HCT116 (cell line): Measurements from ENCODE around the gene RXFP4. TPM values are rescaled to one million over a fixed set of nuclear protein-coding genes. Genes with fewer than 3 reads are reported as not detected.

Experiments
- ATAC-seq: fragments of 200-7000 bp; cut with Tn5 transposase; 2 replicates; pipeline ENCODE4 v1.9.1; 2020; ENCODE audit warnings: mild to moderate bottlenecking, moderate library complexity
- BruUV-seq: library from RNA; stranded (reverse); fragments of 400-500 nt; replicated peaks from 2 replicates; lab custom pipeline; 2021; lab: Mats Ljungman, UMichigan
- CTCF ChIA-PET: fragments of 300-600 bp; sonication (Branson Sonifier 250); formaldehyde crosslinking; loops from one replicate; lab custom pipeline; 2021; ENCODE audit warnings: antibody characterized with exemption; lab: Charles Lee
- POLR2A ChIA-PET: fragments of 300-600, 350-600 bp; sonication (Branson Sonifier 250); formaldehyde crosslinking; loops from one replicate; lab custom pipeline; 2021; ENCODE audit warnings: antibody characterized with exemption; lab: Charles Lee
- RAD21 ChIA-PET, 2 experiments: fragments of 300-600 bp; sonication (Branson Sonifier 250); formaldehyde crosslinking; loops; one replicate each; lab custom pipeline; 2023; ENCODE audit warnings: low total read pairs in 2 of 2; ENCODE audit not compliant: uncharacterized antibody in 2 of 2, unreplicated experiment in 2 of 2, low non-redundant PET in 1 of 2; lab: Charles Lee
- DNase-seq: peaks from one replicate; pipeline ENCODE4 v3.0.0-alpha.2; 2010; ENCODE audit warnings: low read depth, low spot score
- H2AFZ ChIP-seq: fragments of 200-600 bp; shearing (Covaris generic), sonication (generic); 2 replicates; pipeline ENCODE4 v1.6.1; 2017; ENCODE audit warnings: low read depth, mixed run types, mixed read lengths, antibody characterized with exemption, low read length; ENCODE audit not compliant: poor library complexity, severe bottlenecking
- H3K27ac ChIP-seq: 2 replicates; pipeline ENCODE4 v1.5.1; 2012; ENCODE audit warnings: low read depth, low read length
- H3K27me3 ChIP-seq: fragments of 200-600 bp; sonication (generic); 2 replicates; pipeline ENCODE4 v1.6.1; 2016; ENCODE audit warnings: mixed run types, low read length, mixed read lengths; ENCODE audit not compliant: insufficient read depth
- H3K36me3 ChIP-seq, 2 experiments: fragments of 200-500 bp in 1 of 2; fragments of 200-600 bp in 1 of 2; sonication (Bioruptor generic) in 1 of 2; sonication (generic) in 1 of 2; 2 replicates each; pipeline versions ENCODE4 v1.5.1 to v1.6.1; 2014 to 2016; ENCODE audit warnings: low read length in 2 of 2, inconsistent platforms in 1 of 2, mixed read lengths in 1 of 2, mixed run types in 1 of 2; ENCODE audit not compliant: insufficient read depth in 2 of 2, control insufficient read depth in 1 of 2
- H3K4me1 ChIP-seq, 2 experiments: fragments of 200-600 bp in 1 of 2; sonication (generic) in 1 of 2; 2 replicates each; pipeline versions ENCODE4 v1.5.1 to v1.6.1; 2012 to 2017; ENCODE audit warnings: low read length in 2 of 2, inconsistent platforms in 1 of 2, mild to moderate bottlenecking in 1 of 2, mixed read lengths in 1 of 2, mixed run types in 1 of 2, moderate library complexity in 1 of 2; ENCODE audit not compliant: insufficient read depth in 2 of 2, control insufficient read depth in 1 of 2
- H3K4me2 ChIP-seq: fragments of 200-600 bp; sonication (generic); 2 replicates; pipeline ENCODE4 v1.6.1; 2017; ENCODE audit warnings: mixed run types, low read length, mixed read lengths
- H3K4me3 ChIP-seq, 2 experiments: fragments of 200-600 bp in 1 of 2; sonication (generic) in 1 of 2; replicated peaks in 1 of 2; 2 replicates each; pipeline ENCODE4 v1.5.1; 2011 to 2016; ENCODE audit warnings: low read length in 2 of 2, control low read depth in 1 of 2, low read depth in 1 of 2, mild to moderate bottlenecking in 1 of 2, mixed read lengths in 1 of 2, mixed run types in 1 of 2
- H3K79me2 ChIP-seq: fragments of 200-600 bp; sonication (generic); 2 replicates; pipeline ENCODE4 v1.6.1; 2017; ENCODE audit warnings: mild to moderate bottlenecking, mixed run types, low read length, moderate library complexity, mixed read lengths; ENCODE audit not compliant: insufficient read depth
- H3K9ac ChIP-seq: fragments of 200-600 bp; sonication (generic); 2 replicates; pipeline ENCODE4 v1.6.1; 2016; ENCODE audit warnings: low read length, mixed read lengths
- H3K9me2 ChIP-seq: fragments of 200-600 bp; sonication (generic), shearing (Covaris generic); 2 replicates; pipeline ENCODE4 v1.6.1; 2017; ENCODE audit warnings: mixed run types, mild to moderate bottlenecking, moderate library complexity; ENCODE audit not compliant: insufficient read depth
- H3K9me3 ChIP-seq, 2 experiments: fragments of 200-500 bp in 1 of 2; fragments of 200-600 bp in 1 of 2; sonication (Bioruptor generic) in 1 of 2; sonication (generic) in 1 of 2; 2 replicates each; pipeline ENCODE4 v1.6.1; 2014 to 2017; ENCODE audit warnings: low read length in 2 of 2, mixed read lengths in 2 of 2, inconsistent platforms in 1 of 2, low read depth in 1 of 2, mild to moderate bottlenecking in 1 of 2, mixed run types in 1 of 2, moderate library complexity in 1 of 2; ENCODE audit not compliant: control insufficient read depth in 1 of 2, insufficient read depth in 1 of 2
- H4K20me1 ChIP-seq: fragments of 200-600 bp; sonication (generic), shearing (Covaris generic); 2 replicates; pipeline ENCODE4 v1.6.1; 2017; ENCODE audit warnings: mixed run types, mild to moderate bottlenecking, moderate library complexity; ENCODE audit not compliant: insufficient read depth
- CEBPB ChIP-seq: IDR thresholded peaks from 2 replicates; pipeline ENCODE4 v1.6.1; 2012; ENCODE audit warnings: low read depth
- EGR1 ChIP-seq: IDR thresholded peaks from 2 replicates; pipeline ENCODE4 v1.6.1; 2012; ENCODE audit warnings: low read depth
- ELF1 ChIP-seq: IDR thresholded peaks from 2 replicates; pipeline ENCODE4 v1.6.1; 2012; ENCODE audit warnings: low read depth, borderline replicate concordance
- EZH2phosphoT487 ChIP-seq: fragments of 200-600 bp; IDR thresholded peaks from 2 replicates; pipeline ENCODE4 v1.6.1; 2018; ENCODE audit warnings: antibody characterized with exemption, borderline replicate concordance
- JUND ChIP-seq: IDR thresholded peaks from 2 replicates; pipeline ENCODE4 v1.6.1; 2012
- POLR2AphosphoS5 ChIP-seq: IDR thresholded peaks from 2 replicates; pipeline ENCODE4 v1.6.1; 2011; ENCODE audit warnings: mild to moderate bottlenecking, low read depth, low read length, moderate library complexity
- SIN3A ChIP-seq: IDR thresholded peaks from 2 replicates; pipeline ENCODE4 v1.6.1; 2012; ENCODE audit warnings: low read depth
- SRF ChIP-seq: IDR thresholded peaks from 2 replicates; pipeline ENCODE4 v1.6.1; 2012; ENCODE audit warnings: low read depth
- TCF7L2 ChIP-seq: IDR thresholded peaks from 2 replicates; pipeline ENCODE4 v1.7.0; 2011; ENCODE audit warnings: borderline replicate concordance, inconsistent platforms; ENCODE audit not compliant: insufficient read depth, insufficient read length; ENCODE audit errors: extremely low read depth
- YY1 ChIP-seq: IDR thresholded peaks from 2 replicates; pipeline ENCODE4 v1.6.1; 2011; ENCODE audit warnings: low read length, low read depth, moderate library complexity, mild to moderate bottlenecking; ENCODE audit not compliant: insufficient replicate concordance; ENCODE audit errors: extremely low read depth
- ZFX ChIP-seq: fragments of 450-650 bp; IDR thresholded peaks from 2 replicates; pipeline ENCODE4 v1.6.1; 2017
- intact Hi-C: fragments of 100-400 bp; cut with micrococcal nuclease; formaldehyde crosslinking; loops from 2 replicates; pipeline ENCODE4 v1.10.0; 2022
- total RNA-seq: library from RNA; stranded (reverse); gene quantifications from one replicate; pipeline ENCODE4 v1.2.1, GENCODE V29; 2021; ENCODE audit not compliant: unreplicated experiment
- TF ChIP-seq, protein P1 (sequence below): IDR thresholded peaks from 2 replicates; pipeline ENCODE4 v1.6.1; 2011; ENCODE audit warnings: mild to moderate bottlenecking, low read length, moderate library complexity; ENCODE audit not compliant: insufficient replicate concordance; ENCODE audit errors: extremely low read depth
- TF ChIP-seq, protein P2 (sequence below): IDR thresholded peaks from 2 replicates; pipeline ENCODE4 v1.6.1; 2012
- TF ChIP-seq, protein P3 (sequence below), 3 experiments: fragments of 200-600 bp in 1 of 3; sonication (generic) in 1 of 3; IDR thresholded peaks in 2 of 3; conservative IDR thresholded peaks in 1 of 3; 2 replicates each; pipeline ENCODE4 v1.5.1; 2012 to 2017; ENCODE audit warnings: low read depth in 2 of 3, low read length in 2 of 3, antibody characterized with exemption in 1 of 3, borderline replicate concordance in 1 of 3, control low read depth in 1 of 3, mild to moderate bottlenecking in 1 of 3, mixed read lengths in 1 of 3, mixed run types in 1 of 3, moderate library complexity in 1 of 3; ENCODE audit not compliant: insufficient read depth in 1 of 3

Gene RXFP4
- total RNA-seq, 1 experiment from 2014 or later: 0.20 TPM

DNA sequence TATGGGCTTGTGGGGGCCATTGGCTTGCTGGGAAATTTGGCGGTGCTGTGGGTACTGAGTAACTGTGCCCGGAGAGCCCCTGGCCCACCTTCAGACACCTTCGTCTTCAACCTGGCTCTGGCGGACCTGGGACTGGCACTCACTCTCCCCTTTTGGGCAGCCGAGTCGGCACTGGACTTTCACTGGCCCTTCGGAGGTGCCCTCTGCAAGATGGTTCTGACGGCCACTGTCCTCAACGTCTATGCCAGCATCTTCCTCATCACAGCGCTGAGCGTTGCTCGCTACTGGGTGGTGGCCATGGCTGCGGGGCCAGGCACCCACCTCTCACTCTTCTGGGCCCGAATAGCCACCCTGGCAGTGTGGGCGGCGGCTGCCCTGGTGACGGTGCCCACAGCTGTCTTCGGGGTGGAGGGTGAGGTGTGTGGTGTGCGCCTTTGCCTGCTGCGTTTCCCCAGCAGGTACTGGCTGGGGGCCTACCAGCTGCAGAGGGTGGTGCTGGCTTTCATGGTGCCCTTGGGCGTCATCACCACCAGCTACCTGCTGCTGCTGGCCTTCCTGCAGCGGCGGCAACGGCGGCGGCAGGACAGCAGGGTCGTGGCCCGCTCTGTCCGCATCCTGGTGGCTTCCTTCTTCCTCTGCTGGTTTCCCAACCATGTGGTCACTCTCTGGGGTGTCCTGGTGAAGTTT is 550 bp downstream of the RXFP4 start:
- no TSS peak for BruUV-seq
- Histone ChIP-seq H4K20me1 (no peaks in the 10 kb centered on the region), H3K9ac (peak overlapping the region; percentile 54; the same call in 1 of the 2 replicates), H3K4me1 (peaks cover 54 to 80% of the 10 kb centered on the region in 2 experiments), H2AFZ (no peak overlapping the region), H3K9me2 (no peaks in the 10 kb centered on the region), H3K79me2 (no peaks in the 10 kb centered on the region), H3K36me3 (peaks cover 0 to 8% of the 10 kb centered on the region in 2 experiments; a peak in 2 of 4 replicates), H3K27ac (peak overlapping the region; percentile 96), H3K27me3 (no peaks in the 10 kb centered on the region), H3K4me2 (peak overlapping the region; percentile 74), H3K4me3 (peak overlapping the region in 1 of 2 experiments; percentile 40; a peak in 1 of 4 replicates), H3K9me3 (no peaks in the 10 kb centered on the region)
- TF ChIP-seq JUND (no peak), SRF (no peak), ELF1 (no peak), EZH2phosphoT487 (no peak), SIN3A (no peak), TCF7L2 (no peak), EGR1 (no peak), YY1 (no peak), ZFX (no peak), CEBPB (no peak), POLR2AphosphoS5 (no peak)
- TF ChIP-seq, protein P1, sequence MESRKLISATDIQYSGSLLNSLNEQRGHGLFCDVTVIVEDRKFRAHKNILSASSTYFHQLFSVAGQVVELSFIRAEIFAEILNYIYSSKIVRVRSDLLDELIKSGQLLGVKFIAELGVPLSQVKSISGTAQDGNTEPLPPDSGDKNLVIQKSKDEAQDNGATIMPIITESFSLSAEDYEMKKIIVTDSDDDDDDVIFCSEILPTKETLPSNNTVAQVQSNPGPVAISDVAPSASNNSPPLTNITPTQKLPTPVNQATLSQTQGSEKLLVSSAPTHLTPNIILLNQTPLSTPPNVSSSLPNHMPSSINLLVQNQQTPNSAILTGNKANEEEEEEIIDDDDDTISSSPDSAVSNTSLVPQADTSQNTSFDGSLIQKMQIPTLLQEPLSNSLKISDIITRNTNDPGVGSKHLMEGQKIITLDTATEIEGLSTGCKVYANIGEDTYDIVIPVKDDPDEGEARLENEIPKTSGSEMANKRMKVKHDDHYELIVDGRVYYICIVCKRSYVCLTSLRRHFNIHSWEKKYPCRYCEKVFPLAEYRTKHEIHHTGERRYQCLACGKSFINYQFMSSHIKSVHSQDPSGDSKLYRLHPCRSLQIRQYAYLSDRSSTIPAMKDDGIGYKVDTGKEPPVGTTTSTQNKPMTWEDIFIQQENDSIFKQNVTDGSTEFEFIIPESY: no peak
- TF ChIP-seq, protein P2, sequence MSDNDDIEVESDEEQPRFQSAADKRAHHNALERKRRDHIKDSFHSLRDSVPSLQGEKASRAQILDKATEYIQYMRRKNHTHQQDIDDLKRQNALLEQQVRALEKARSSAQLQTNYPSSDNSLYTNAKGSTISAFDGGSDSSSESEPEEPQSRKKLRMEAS: no peak
- TF ChIP-seq, protein P3, sequence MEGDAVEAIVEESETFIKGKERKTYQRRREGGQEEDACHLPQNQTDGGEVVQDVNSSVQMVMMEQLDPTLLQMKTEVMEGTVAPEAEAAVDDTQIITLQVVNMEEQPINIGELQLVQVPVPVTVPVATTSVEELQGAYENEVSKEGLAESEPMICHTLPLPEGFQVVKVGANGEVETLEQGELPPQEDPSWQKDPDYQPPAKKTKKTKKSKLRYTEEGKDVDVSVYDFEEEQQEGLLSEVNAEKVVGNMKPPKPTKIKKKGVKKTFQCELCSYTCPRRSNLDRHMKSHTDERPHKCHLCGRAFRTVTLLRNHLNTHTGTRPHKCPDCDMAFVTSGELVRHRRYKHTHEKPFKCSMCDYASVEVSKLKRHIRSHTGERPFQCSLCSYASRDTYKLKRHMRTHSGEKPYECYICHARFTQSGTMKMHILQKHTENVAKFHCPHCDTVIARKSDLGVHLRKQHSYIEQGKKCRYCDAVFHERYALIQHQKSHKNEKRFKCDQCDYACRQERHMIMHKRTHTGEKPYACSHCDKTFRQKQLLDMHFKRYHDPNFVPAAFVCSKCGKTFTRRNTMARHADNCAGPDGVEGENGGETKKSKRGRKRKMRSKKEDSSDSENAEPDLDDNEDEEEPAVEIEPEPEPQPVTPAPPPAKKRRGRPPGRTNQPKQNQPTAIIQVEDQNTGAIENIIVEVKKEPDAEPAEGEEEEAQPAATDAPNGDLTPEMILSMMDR (IDR thresholded peaks at IDR 0.05 in 2 of 3, conservative IDR thresholded peaks at IDR 0.05 in 1 of 3; ENCODE audit: borderline replicate concordance in 1 of 3, insufficient read depth in 1 of 3, low read depth in 2 of 3, low read length in 2 of 3): no peak
- CTCF ChIA-PET: interaction anchor here (1.6 kb wide), 2 partner anchors 41 to 42 kb away, joined by 4 to 6 read pairs; no protein-coding TSS in a partner anchor
- DNase-seq: no peak
- RAD21 ChIA-PET: no interaction called here
- POLR2A ChIA-PET: interaction anchor here (1.1 to 1.6 kb wide), 4 partner anchors 9 to 37 kb away, joined by 3 to 6 read pairs (median 4); partner anchors contain the start of gene ARHGEF2
- ATAC-seq: no peak
- intact Hi-C loops: loop anchor here (5.0 kb wide), 1 partner anchor 110 kb away; the partner anchor contains the start of genes LAMTOR2 and UBQLN4
